ENCODE measurements around the gene ACSM2A.

GRCh38 chr16:20430948-20431347, 20.4 kb upstream of the ACSM2A start:
- TF ChIP-seq SPI1 (IDR thresholded peaks at IDR 0.05; ENCODE audit: low read depth, low read length) (no peak), POLR2A (IDR thresholded peaks at IDR 0.05; ENCODE audit: low read depth, low read length) (no peak), TAF1 (IDR thresholded peaks at IDR 0.05; ENCODE audit: low read depth, low read length) (no peak), POLR2AphosphoS5 (IDR thresholded peaks at IDR 0.05; ENCODE audit: low read depth, low read length) (no peak), PAX5 (IDR thresholded peaks at IDR 0.05; ENCODE audit: insufficient read depth, low read length, severe bottlenecking) (no peak), POU2F2 (IDR thresholded peaks at IDR 0.05; ENCODE audit: low read depth, low read length) (no peak)

Data from GM12891 (cell line).